ENCODE data around the gene SLC22A1.

Gene SLC22A1

DNA sequence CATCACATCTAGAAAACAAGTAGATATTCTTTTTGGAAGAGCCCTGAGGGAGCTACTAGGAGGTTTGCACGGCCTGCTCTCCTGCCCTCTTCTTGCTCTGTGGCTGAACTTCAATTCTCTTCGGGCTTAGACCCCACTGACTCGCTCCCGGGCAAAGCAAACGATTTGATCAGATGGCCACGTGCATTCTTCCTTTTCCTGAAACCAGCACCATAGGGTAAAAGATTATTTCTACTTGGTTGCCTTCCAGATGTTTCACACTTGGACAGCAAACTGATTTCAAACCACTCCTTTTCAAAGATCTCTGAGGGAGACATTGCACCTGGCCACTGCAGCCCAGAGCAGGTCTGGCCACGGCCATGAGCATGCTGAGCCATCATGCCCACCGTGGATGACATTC lies at the start of gene SLC22A1:
Gene SLC22A1, plus strand, starts transcription at position 258 of the 400 bp plus-strand sequence. Its CDS starts 121 bp downstream, at position 379.
- TF ChIP-seq TCF12 (IDR thresholded peaks at IDR 0.05; ENCODE audit: low read depth) (no peak), TAF1 (IDR thresholded peaks at IDR 0.05; ENCODE audit: low read depth) (no peak), YY1 (IDR thresholded peaks at IDR 0.05; ENCODE audit: low read depth) (no peak), CEBPB (IDR thresholded peaks at IDR 0.05) (no peak), FOXM1 (IDR thresholded peaks at IDR 0.05; ENCODE audit: borderline replicate concordance, low read depth) (no peak), CREB1 (IDR thresholded peaks at IDR 0.05; ENCODE audit: low read depth) (no peak), EGR1 (IDR thresholded peaks at IDR 0.05) (no peak), ZBTB7A (IDR thresholded peaks at IDR 0.05; ENCODE audit: low read depth) (no peak), MAX (IDR thresholded peaks at IDR 0.05) (no peak)
- TF ChIP-seq, protein P1, sequence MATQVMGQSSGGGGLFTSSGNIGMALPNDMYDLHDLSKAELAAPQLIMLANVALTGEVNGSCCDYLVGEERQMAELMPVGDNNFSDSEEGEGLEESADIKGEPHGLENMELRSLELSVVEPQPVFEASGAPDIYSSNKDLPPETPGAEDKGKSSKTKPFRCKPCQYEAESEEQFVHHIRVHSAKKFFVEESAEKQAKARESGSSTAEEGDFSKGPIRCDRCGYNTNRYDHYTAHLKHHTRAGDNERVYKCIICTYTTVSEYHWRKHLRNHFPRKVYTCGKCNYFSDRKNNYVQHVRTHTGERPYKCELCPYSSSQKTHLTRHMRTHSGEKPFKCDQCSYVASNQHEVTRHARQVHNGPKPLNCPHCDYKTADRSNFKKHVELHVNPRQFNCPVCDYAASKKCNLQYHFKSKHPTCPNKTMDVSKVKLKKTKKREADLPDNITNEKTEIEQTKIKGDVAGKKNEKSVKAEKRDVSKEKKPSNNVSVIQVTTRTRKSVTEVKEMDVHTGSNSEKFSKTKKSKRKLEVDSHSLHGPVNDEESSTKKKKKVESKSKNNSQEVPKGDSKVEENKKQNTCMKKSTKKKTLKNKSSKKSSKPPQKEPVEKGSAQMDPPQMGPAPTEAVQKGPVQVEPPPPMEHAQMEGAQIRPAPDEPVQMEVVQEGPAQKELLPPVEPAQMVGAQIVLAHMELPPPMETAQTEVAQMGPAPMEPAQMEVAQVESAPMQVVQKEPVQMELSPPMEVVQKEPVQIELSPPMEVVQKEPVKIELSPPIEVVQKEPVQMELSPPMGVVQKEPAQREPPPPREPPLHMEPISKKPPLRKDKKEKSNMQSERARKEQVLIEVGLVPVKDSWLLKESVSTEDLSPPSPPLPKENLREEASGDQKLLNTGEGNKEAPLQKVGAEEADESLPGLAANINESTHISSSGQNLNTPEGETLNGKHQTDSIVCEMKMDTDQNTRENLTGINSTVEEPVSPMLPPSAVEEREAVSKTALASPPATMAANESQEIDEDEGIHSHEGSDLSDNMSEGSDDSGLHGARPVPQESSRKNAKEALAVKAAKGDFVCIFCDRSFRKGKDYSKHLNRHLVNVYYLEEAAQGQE (IDR thresholded peaks at IDR 0.05; ENCODE audit: low read depth) = no peak

DNA sequence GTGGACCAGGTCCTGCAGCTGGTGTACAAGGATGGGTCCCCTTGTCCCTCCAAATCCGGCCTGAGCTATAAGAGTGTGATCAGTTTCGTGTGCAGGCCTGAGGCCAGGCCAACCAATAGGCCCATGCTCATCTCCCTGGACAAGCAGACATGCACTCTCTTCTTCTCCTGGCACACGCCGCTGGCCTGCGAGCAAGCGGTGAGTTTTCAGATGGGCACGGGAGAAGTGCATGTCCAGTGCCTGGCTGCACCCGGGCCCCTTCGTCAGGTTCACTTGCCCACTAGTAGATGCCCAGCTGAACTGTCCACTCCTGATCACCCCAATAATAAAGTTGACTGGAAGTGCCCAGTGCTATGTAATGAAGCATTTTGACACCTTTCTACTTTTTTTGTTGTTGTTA lies 48.3 kb upstream of the SLC22A1 start:
- no peak for TF ChIP-seq TCF12 (IDR thresholded peaks at IDR 0.05; ENCODE audit: low read depth)
- TF ChIP-seq EP300 (IDR thresholded peaks at IDR 0.05; ENCODE audit: borderline replicate concordance) = no peak
- TF ChIP-seq EGR1 (IDR thresholded peaks at IDR 0.05) = no peak
- TF ChIP-seq, protein P1 (IDR thresholded peaks at IDR 0.05; ENCODE audit: low read depth) = no peak
- no peak for TF ChIP-seq TEAD4 (IDR thresholded peaks at IDR 0.05)
- TF ChIP-seq FOXM1 (IDR thresholded peaks at IDR 0.05; ENCODE audit: borderline replicate concordance, low read depth) = no peak
- no peak for TF ChIP-seq ZBTB7A (IDR thresholded peaks at IDR 0.05; ENCODE audit: low read depth)
- no peak for TF ChIP-seq CREB1 (IDR thresholded peaks at IDR 0.05; ENCODE audit: low read depth)
- no peak for TF ChIP-seq YY1 (IDR thresholded peaks at IDR 0.05; ENCODE audit: low read depth)
- TF ChIP-seq, protein P2, sequence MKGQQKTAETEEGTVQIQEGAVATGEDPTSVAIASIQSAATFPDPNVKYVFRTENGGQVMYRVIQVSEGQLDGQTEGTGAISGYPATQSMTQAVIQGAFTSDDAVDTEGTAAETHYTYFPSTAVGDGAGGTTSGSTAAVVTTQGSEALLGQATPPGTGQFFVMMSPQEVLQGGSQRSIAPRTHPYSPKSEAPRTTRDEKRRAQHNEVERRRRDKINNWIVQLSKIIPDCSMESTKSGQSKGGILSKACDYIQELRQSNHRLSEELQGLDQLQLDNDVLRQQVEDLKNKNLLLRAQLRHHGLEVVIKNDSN (IDR thresholded peaks at IDR 0.05) = no peak
- no peak for TF ChIP-seq NFIC (IDR thresholded peaks at IDR 0.05)
- TF ChIP-seq TAF1 (IDR thresholded peaks at IDR 0.05; ENCODE audit: low read depth) = no peak

- TF ChIP-seq TAF1 (IDR thresholded peaks at IDR 0.05; ENCODE audit: low read depth) = no peak
- TF ChIP-seq, protein P1 (IDR thresholded peaks at IDR 0.05; ENCODE audit: low read depth) = no peak
- TF ChIP-seq TEAD4 (IDR thresholded peaks at IDR 0.05) = no peak
- TF ChIP-seq FOXM1 (IDR thresholded peaks at IDR 0.05; ENCODE audit: borderline replicate concordance, low read depth) = no peak
- TF ChIP-seq RAD21 (IDR thresholded peaks at IDR 0.05; ENCODE audit: low read depth) = no peak
- no peak for TF ChIP-seq EP300 (IDR thresholded peaks at IDR 0.05; ENCODE audit: borderline replicate concordance)
- no peak for TF ChIP-seq ZBTB7A (IDR thresholded peaks at IDR 0.05; ENCODE audit: low read depth)
- TF ChIP-seq MAX (IDR thresholded peaks at IDR 0.05) = no peak
- no peak for TF ChIP-seq CEBPB (IDR thresholded peaks at IDR 0.05)
These were observed 45.6 kb upstream of the SLC22A1 start for GRCh38 chr6:160076009-160076408.

- no peak for TF ChIP-seq CREB1 (IDR thresholded peaks at IDR 0.05; ENCODE audit: low read depth)
- TF ChIP-seq ZBTB7A (IDR thresholded peaks at IDR 0.05; ENCODE audit: low read depth) = no peak
These were observed 44.6 kb upstream of the SLC22A1 start for GRCh38 chr6:160077024-160077423.

DNA sequence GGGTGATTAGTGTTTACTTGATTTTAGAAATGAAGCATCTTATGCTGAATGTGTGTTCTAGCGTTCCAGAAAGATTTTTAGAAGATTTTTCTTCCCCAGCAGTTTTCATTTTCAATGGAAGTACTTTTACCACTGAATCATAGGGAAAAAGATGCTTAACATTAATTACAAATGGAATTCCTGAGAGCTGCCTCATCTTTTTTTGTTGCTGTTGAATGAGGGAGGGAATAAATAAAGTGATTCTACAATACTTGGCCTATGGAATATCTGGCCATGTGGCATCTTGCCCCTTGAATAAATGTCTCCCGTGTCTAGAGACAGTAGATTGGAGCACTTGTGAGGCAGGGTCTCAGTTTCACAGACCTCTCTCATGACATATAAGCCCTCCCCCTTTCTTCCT lies 44.1 kb upstream of the SLC22A1 start:
- TF ChIP-seq, protein P2 (IDR thresholded peaks at IDR 0.05) = no peak
- TF ChIP-seq MAX (IDR thresholded peaks at IDR 0.05) = no peak
- TF ChIP-seq RAD21 (IDR thresholded peaks at IDR 0.05; ENCODE audit: low read depth) = no peak
- TF ChIP-seq, protein P1 (IDR thresholded peaks at IDR 0.05; ENCODE audit: low read depth) = no peak
- TF ChIP-seq NFIC (IDR thresholded peaks at IDR 0.05) = no peak
- TF ChIP-seq TAF1 (IDR thresholded peaks at IDR 0.05; ENCODE audit: low read depth) = no peak
- TF ChIP-seq TEAD4 (IDR thresholded peaks at IDR 0.05) = no peak
- TF ChIP-seq EGR1 (IDR thresholded peaks at IDR 0.05) = no peak
- no peak for TF ChIP-seq TCF12 (IDR thresholded peaks at IDR 0.05; ENCODE audit: low read depth)

All from Ishikawa (cell line).